Thyroid gland (tissue), 4 donors: ENCODE measurements around the gene PMF1.

ENCODE experiments used
- POLR2A ChIP-seq, 2 donors: fragments of 450-650 bp; IDR thresholded peaks; one replicate each; pipeline ENCODE4 v1.6.1; 2017; ENCODE audit warnings: antibody characterized with exemption in 2 of 2, mild to moderate bottlenecking in 2 of 2, moderate library complexity in 1 of 2
- TF ChIP-seq, protein P1 (sequence below), 6 experiments: fragments of 200-600 bp in 3 of 6; fragments of 450-650 bp in 3 of 6; sonication (generic) in 3 of 6; IDR thresholded peaks; one replicate each; pipeline ENCODE4 v1.5.1; 2016 to 2019; ENCODE audit warnings: antibody characterized with exemption in 6 of 6, mild to moderate bottlenecking in 2 of 6, inconsistent platforms in 1 of 6, moderate library complexity in 1 of 6

DNA sequence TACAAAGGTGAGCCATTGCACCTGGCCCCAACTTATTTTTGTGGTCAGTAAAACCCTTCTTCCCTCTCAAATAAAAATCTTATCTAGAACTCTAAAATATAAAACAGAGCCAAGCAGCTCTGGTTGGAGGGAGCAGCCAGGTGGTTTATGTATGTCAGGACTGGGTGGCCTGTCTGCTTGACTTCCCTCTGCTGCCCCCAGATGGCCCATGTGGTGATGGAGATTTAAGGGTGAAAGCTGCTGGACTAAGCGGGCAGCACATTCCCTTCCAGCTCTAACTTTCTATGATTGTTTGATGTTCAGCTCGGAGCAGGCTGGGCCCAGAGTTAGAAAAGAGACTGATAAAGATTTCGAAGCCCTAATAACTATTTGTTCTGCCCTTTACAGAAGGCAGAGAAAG lies 47.0 kb downstream of the PMF1 start:
- TF ChIP-seq, protein P1, sequence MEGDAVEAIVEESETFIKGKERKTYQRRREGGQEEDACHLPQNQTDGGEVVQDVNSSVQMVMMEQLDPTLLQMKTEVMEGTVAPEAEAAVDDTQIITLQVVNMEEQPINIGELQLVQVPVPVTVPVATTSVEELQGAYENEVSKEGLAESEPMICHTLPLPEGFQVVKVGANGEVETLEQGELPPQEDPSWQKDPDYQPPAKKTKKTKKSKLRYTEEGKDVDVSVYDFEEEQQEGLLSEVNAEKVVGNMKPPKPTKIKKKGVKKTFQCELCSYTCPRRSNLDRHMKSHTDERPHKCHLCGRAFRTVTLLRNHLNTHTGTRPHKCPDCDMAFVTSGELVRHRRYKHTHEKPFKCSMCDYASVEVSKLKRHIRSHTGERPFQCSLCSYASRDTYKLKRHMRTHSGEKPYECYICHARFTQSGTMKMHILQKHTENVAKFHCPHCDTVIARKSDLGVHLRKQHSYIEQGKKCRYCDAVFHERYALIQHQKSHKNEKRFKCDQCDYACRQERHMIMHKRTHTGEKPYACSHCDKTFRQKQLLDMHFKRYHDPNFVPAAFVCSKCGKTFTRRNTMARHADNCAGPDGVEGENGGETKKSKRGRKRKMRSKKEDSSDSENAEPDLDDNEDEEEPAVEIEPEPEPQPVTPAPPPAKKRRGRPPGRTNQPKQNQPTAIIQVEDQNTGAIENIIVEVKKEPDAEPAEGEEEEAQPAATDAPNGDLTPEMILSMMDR (IDR thresholded peaks at IDR 0.05), result no peak
- no peak for TF ChIP-seq POLR2A (IDR thresholded peaks at IDR 0.05)
